ENCODE results near the gene HIPK2. TPM values are rescaled to one million over a fixed set of nuclear protein-coding genes. Genes with fewer than 3 reads are reported as not detected.

Gene HIPK2
- total and polyA plus RNA-seq, 2 experiments from 2014 or later, result 7.3 to 16.9 TPM

GRCh38 chr7:139560678-139561077 is 217.1 kb downstream of the HIPK2 start:
- Mint-ChIP-seq H3K27ac (no peak overlapping the region), H3K4me3 (no peak overlapping the region), H3K9me3 (no peaks in the 10 kb centered on the region; the same call in 2 of the 3 replicates), H3K36me3 (ENCODE audit: low read depth) (no peaks in the 10 kb centered on the region), H3K27me3 (ENCODE audit: insufficient read depth, low read depth, poor library complexity) (peaks cover 3% of the 10 kb centered on the region), H3K4me1 (peaks cover 6% of the 10 kb centered on the region; the same call in 2 of the 3 replicates)
- Histone ChIP-seq H3K27me3 (ENCODE audit: insufficient read depth) (no peaks in the 10 kb centered on the region), H3K4me2 (no peak overlapping the region), H3K27ac (ENCODE audit: low read depth) (no peak overlapping the region), H3K79me2 (replicated peaks; ENCODE audit: insufficient read depth) (no peaks in the 10 kb centered on the region), H3K9me2 (ENCODE audit: insufficient read depth) (no peaks in the 10 kb centered on the region), H4K20me1 (replicated peaks; ENCODE audit: insufficient read depth) (no peaks in the 10 kb centered on the region), H2AFZ (no peak overlapping the region), H3F3A (replicated peaks; ENCODE audit: low read depth) (no peaks in the 10 kb centered on the region), H3K4me3 (no peak overlapping the region), H3K36me3 (ENCODE audit: insufficient read depth) (no peaks in the 10 kb centered on the region), H3K4me1 (ENCODE audit: insufficient read depth) (0 out of 2 replicates have a peak, but pooled peaks cover 3% of the 10 kb centered on the region)
- no peak for TF ChIP-seq EZH2 (IDR thresholded peaks at IDR 0.05; ENCODE audit: low read depth, unreplicated experiment)
- no peak for TF ChIP-seq EZH2phosphoT487 (IDR thresholded peaks at IDR 0.05; ENCODE audit: unreplicated experiment)
- TF ChIP-seq CTCF (conservative IDR thresholded peaks at IDR 0.05; ENCODE audit: low read depth in 2 of 2), result no peak
- TF ChIP-seq ZNF114 (CRISPR knock-in tag; IDR thresholded peaks at IDR 0.05), result no peak
- TF ChIP-seq JUNB (IDR thresholded peaks at IDR 0.05; ENCODE audit: unreplicated experiment), result no peak
- no peak for TF ChIP-seq POLR2AphosphoS5 (IDR thresholded peaks at IDR 0.05; ENCODE audit: low read depth)
- no peak for TF ChIP-seq CREB1 (CRISPR knock-in tag; IDR thresholded peaks at IDR 0.05; ENCODE audit: low read depth)
- no peak for TF ChIP-seq ETS1 (IDR thresholded peaks at IDR 0.05)
- TF ChIP-seq STAT1 (IDR thresholded peaks at IDR 0.05; ENCODE audit: unreplicated experiment), result no peak
- TF ChIP-seq REST (IDR thresholded peaks at IDR 0.05; ENCODE audit: unreplicated experiment), result no peak
- ATAC-seq (no peak), DNase-seq (ENCODE audit: low spot score) (no peak)

All from GM23338 (cell line).